HCT116 (cell line): Measurements from ENCODE around the gene WNT2B. TPM values are rescaled to one million over a fixed set of nuclear protein-coding genes. Genes with fewer than 3 reads are reported as not detected.

Experiments used
- ATAC-seq: fragments of 200-7000 bp; cut with Tn5 transposase; 2 replicates; pipeline ENCODE4 v1.9.1; 2020; ENCODE audit warnings: mild to moderate bottlenecking, moderate library complexity
- BruUV-seq: library from RNA; stranded (reverse); fragments of 400-500 nt; replicated peaks from 2 replicates; lab custom pipeline; 2021; lab: Mats Ljungman, UMichigan
- CTCF ChIA-PET: fragments of 300-600 bp; sonication (Branson Sonifier 250); formaldehyde crosslinking; loops from one replicate; lab custom pipeline; 2021; ENCODE audit warnings: antibody characterized with exemption; lab: Charles Lee
- POLR2A ChIA-PET: fragments of 300-600, 350-600 bp; sonication (Branson Sonifier 250); formaldehyde crosslinking; loops from one replicate; lab custom pipeline; 2021; ENCODE audit warnings: antibody characterized with exemption; lab: Charles Lee
- RAD21 ChIA-PET, 2 experiments: fragments of 300-600 bp; sonication (Branson Sonifier 250); formaldehyde crosslinking; loops; one replicate each; lab custom pipeline; 2023; ENCODE audit warnings: low total read pairs in 2 of 2; ENCODE audit not compliant: uncharacterized antibody in 2 of 2, unreplicated experiment in 2 of 2, low non-redundant PET in 1 of 2; lab: Charles Lee
- DNase-seq: peaks from one replicate; pipeline ENCODE4 v3.0.0-alpha.2; 2010; ENCODE audit warnings: low read depth, low spot score
- H2AFZ ChIP-seq: fragments of 200-600 bp; shearing (Covaris generic), sonication (generic); 2 replicates; pipeline ENCODE4 v1.6.1; 2017; ENCODE audit warnings: low read depth, mixed run types, mixed read lengths, antibody characterized with exemption, low read length; ENCODE audit not compliant: poor library complexity, severe bottlenecking
- H3K27ac ChIP-seq: 2 replicates; pipeline ENCODE4 v1.5.1; 2012; ENCODE audit warnings: low read depth, low read length
- H3K27me3 ChIP-seq: fragments of 200-600 bp; sonication (generic); 2 replicates; pipeline ENCODE4 v1.6.1; 2016; ENCODE audit warnings: mixed run types, low read length, mixed read lengths; ENCODE audit not compliant: insufficient read depth
- H3K36me3 ChIP-seq, 2 experiments: fragments of 200-500 bp in 1 of 2; fragments of 200-600 bp in 1 of 2; sonication (Bioruptor generic) in 1 of 2; sonication (generic) in 1 of 2; 2 replicates each; pipeline versions ENCODE4 v1.5.1 to v1.6.1; 2014 to 2016; ENCODE audit warnings: low read length in 2 of 2, inconsistent platforms in 1 of 2, mixed read lengths in 1 of 2, mixed run types in 1 of 2; ENCODE audit not compliant: insufficient read depth in 2 of 2, control insufficient read depth in 1 of 2
- H3K4me1 ChIP-seq, 2 experiments: fragments of 200-600 bp in 1 of 2; sonication (generic) in 1 of 2; 2 replicates each; pipeline versions ENCODE4 v1.5.1 to v1.6.1; 2012 to 2017; ENCODE audit warnings: low read length in 2 of 2, inconsistent platforms in 1 of 2, mild to moderate bottlenecking in 1 of 2, mixed read lengths in 1 of 2, mixed run types in 1 of 2, moderate library complexity in 1 of 2; ENCODE audit not compliant: insufficient read depth in 2 of 2, control insufficient read depth in 1 of 2
- H3K4me2 ChIP-seq: fragments of 200-600 bp; sonication (generic); 2 replicates; pipeline ENCODE4 v1.6.1; 2017; ENCODE audit warnings: mixed run types, low read length, mixed read lengths
- H3K4me3 ChIP-seq, 2 experiments: fragments of 200-600 bp in 1 of 2; sonication (generic) in 1 of 2; replicated peaks in 1 of 2; 2 replicates each; pipeline ENCODE4 v1.5.1; 2011 to 2016; ENCODE audit warnings: low read length in 2 of 2, control low read depth in 1 of 2, low read depth in 1 of 2, mild to moderate bottlenecking in 1 of 2, mixed read lengths in 1 of 2, mixed run types in 1 of 2
- H3K79me2 ChIP-seq: fragments of 200-600 bp; sonication (generic); 2 replicates; pipeline ENCODE4 v1.6.1; 2017; ENCODE audit warnings: mild to moderate bottlenecking, mixed run types, low read length, moderate library complexity, mixed read lengths; ENCODE audit not compliant: insufficient read depth
- H3K9ac ChIP-seq: fragments of 200-600 bp; sonication (generic); 2 replicates; pipeline ENCODE4 v1.6.1; 2016; ENCODE audit warnings: low read length, mixed read lengths
- H3K9me2 ChIP-seq: fragments of 200-600 bp; sonication (generic), shearing (Covaris generic); 2 replicates; pipeline ENCODE4 v1.6.1; 2017; ENCODE audit warnings: mixed run types, mild to moderate bottlenecking, moderate library complexity; ENCODE audit not compliant: insufficient read depth
- H3K9me3 ChIP-seq, 2 experiments: fragments of 200-500 bp in 1 of 2; fragments of 200-600 bp in 1 of 2; sonication (Bioruptor generic) in 1 of 2; sonication (generic) in 1 of 2; 2 replicates each; pipeline ENCODE4 v1.6.1; 2014 to 2017; ENCODE audit warnings: low read length in 2 of 2, mixed read lengths in 2 of 2, inconsistent platforms in 1 of 2, low read depth in 1 of 2, mild to moderate bottlenecking in 1 of 2, mixed run types in 1 of 2, moderate library complexity in 1 of 2; ENCODE audit not compliant: control insufficient read depth in 1 of 2, insufficient read depth in 1 of 2
- H4K20me1 ChIP-seq: fragments of 200-600 bp; sonication (generic), shearing (Covaris generic); 2 replicates; pipeline ENCODE4 v1.6.1; 2017; ENCODE audit warnings: mixed run types, mild to moderate bottlenecking, moderate library complexity; ENCODE audit not compliant: insufficient read depth
- CBX3 ChIP-seq: IDR thresholded peaks from 2 replicates; pipeline ENCODE4 v1.6.1; 2012; ENCODE audit warnings: low read depth
- CEBPB ChIP-seq: IDR thresholded peaks from 2 replicates; pipeline ENCODE4 v1.6.1; 2012; ENCODE audit warnings: low read depth
- CTCF ChIP-seq, 3 experiments: fragments of 200-600 bp in 1 of 3; sonication (generic) in 1 of 3; IDR thresholded peaks in 2 of 3; conservative IDR thresholded peaks in 1 of 3; 2 replicates each; pipeline ENCODE4 v1.5.1; 2012 to 2017; ENCODE audit warnings: low read depth in 2 of 3, low read length in 2 of 3, antibody characterized with exemption in 1 of 3, borderline replicate concordance in 1 of 3, control low read depth in 1 of 3, mild to moderate bottlenecking in 1 of 3, mixed read lengths in 1 of 3, mixed run types in 1 of 3, moderate library complexity in 1 of 3; ENCODE audit not compliant: insufficient read depth in 1 of 3
- ELF1 ChIP-seq: IDR thresholded peaks from 2 replicates; pipeline ENCODE4 v1.6.1; 2012; ENCODE audit warnings: low read depth, borderline replicate concordance
- EZH2phosphoT487 ChIP-seq: fragments of 200-600 bp; IDR thresholded peaks from 2 replicates; pipeline ENCODE4 v1.6.1; 2018; ENCODE audit warnings: antibody characterized with exemption, borderline replicate concordance
- FOSL1 ChIP-seq: IDR thresholded peaks from 2 replicates; pipeline ENCODE4 v1.6.1; 2012; ENCODE audit warnings: low read depth
- JUND ChIP-seq: IDR thresholded peaks from 2 replicates; pipeline ENCODE4 v1.6.1; 2012
- POLR2A ChIP-seq: IDR thresholded peaks from 2 replicates; pipeline ENCODE4 v1.7.0; 2011; ENCODE audit warnings: borderline replicate concordance; ENCODE audit not compliant: insufficient read depth, insufficient read length; ENCODE audit errors: extremely low read depth
- POLR2AphosphoS5 ChIP-seq: IDR thresholded peaks from 2 replicates; pipeline ENCODE4 v1.6.1; 2011; ENCODE audit warnings: mild to moderate bottlenecking, low read depth, low read length, moderate library complexity
- RAD21 ChIP-seq: IDR thresholded peaks from 2 replicates; pipeline ENCODE4 v1.6.1; 2012; ENCODE audit warnings: low read depth, mild to moderate bottlenecking
- REST ChIP-seq: IDR thresholded peaks from 2 replicates; pipeline ENCODE4 v1.6.1; 2012; ENCODE audit warnings: low read depth
- SIN3A ChIP-seq: IDR thresholded peaks from 2 replicates; pipeline ENCODE4 v1.6.1; 2012; ENCODE audit warnings: low read depth
- SP1 ChIP-seq: IDR thresholded peaks from 2 replicates; pipeline ENCODE4 v1.6.1; 2012; ENCODE audit warnings: low read depth
- YY1 ChIP-seq: IDR thresholded peaks from 2 replicates; pipeline ENCODE4 v1.6.1; 2011; ENCODE audit warnings: low read length, low read depth, moderate library complexity, mild to moderate bottlenecking; ENCODE audit not compliant: insufficient replicate concordance; ENCODE audit errors: extremely low read depth
- ZFX ChIP-seq: fragments of 450-650 bp; IDR thresholded peaks from 2 replicates; pipeline ENCODE4 v1.6.1; 2017
- intact Hi-C: fragments of 100-400 bp; cut with micrococcal nuclease; formaldehyde crosslinking; loops from 2 replicates; pipeline ENCODE4 v1.10.0; 2022
- total RNA-seq: library from RNA; stranded (reverse); gene quantifications from one replicate; pipeline ENCODE4 v1.2.1, GENCODE V29; 2021; ENCODE audit not compliant: unreplicated experiment
- TF ChIP-seq, protein P1 (sequence below): IDR thresholded peaks from 2 replicates; pipeline ENCODE4 v1.6.1; 2012

The WNT2B gene
- total RNA-seq, 1 experiment from 2014 or later, result 1.5 TPM

GRCh38 chr1:112557385-112557784 lies 48.6 kb downstream of the WNT2B start:
- H3K9ac ChIP-seq, result no peak overlapping the region
- intact Hi-C loops, result no loop called here
- H3K4me1 ChIP-seq, result no peaks in the 10 kb centered on the region
- no peak overlapping the region for H3K4me3 ChIP-seq
- ChIA-PET POLR2A (no interaction called here), CTCF (no interaction called here), RAD21 (no interaction called here)
- BruUV-seq, result no TSS peak
- DNase-seq, result no peak
- no peak overlapping the region for H3K27ac ChIP-seq
- H3K9me3 ChIP-seq, result no peaks in the 10 kb centered on the region
- no peak for TF ChIP-seq RAD21
- TF ChIP-seq SP1, result no peak
- no peak for TF ChIP-seq POLR2A
- no peak for TF ChIP-seq REST
- TF ChIP-seq YY1, result no peak
- no peak for TF ChIP-seq EZH2phosphoT487
- TF ChIP-seq ZFX, result no peak
- no peak for TF ChIP-seq POLR2AphosphoS5
- no peak for TF ChIP-seq CBX3
- no peak for TF ChIP-seq FOSL1
- TF ChIP-seq SIN3A, result no peak
- TF ChIP-seq CTCF (IDR thresholded peaks at IDR 0.05 in 2 of 3, conservative IDR thresholded peaks at IDR 0.05 in 1 of 3; ENCODE audit: borderline replicate concordance in 1 of 3, insufficient read depth in 1 of 3, low read depth in 2 of 3, low read length in 2 of 3), result no peak
- TF ChIP-seq CEBPB, result no peak
- no peak for TF ChIP-seq ELF1
- TF ChIP-seq, protein P1, sequence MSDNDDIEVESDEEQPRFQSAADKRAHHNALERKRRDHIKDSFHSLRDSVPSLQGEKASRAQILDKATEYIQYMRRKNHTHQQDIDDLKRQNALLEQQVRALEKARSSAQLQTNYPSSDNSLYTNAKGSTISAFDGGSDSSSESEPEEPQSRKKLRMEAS, result no peak
- TF ChIP-seq JUND, result no peak
- peaks cover 0 to 3% of the 10 kb centered on the region in 2 experiments; a peak in 1 of 4 replicates for H3K36me3 ChIP-seq
- H2AFZ ChIP-seq, result no peak overlapping the region
- H3K9me2 ChIP-seq, result no peaks in the 10 kb centered on the region
- H3K4me2 ChIP-seq, result no peak overlapping the region
- H4K20me1 ChIP-seq, result no peaks in the 10 kb centered on the region
- no peak for ATAC-seq
- H3K79me2 ChIP-seq, result no peaks in the 10 kb centered on the region
- H3K27me3 ChIP-seq, result no peaks in the 10 kb centered on the region
